Liver (tissue), 9 donors: ENCODE data around the gene RUNX1. TPM values are rescaled to one million over a fixed set of nuclear protein-coding genes. Genes with fewer than 3 reads are reported as not detected.

Experiments used
- DNase-seq: peaks from one replicate; pipeline ENCODE4 v3.0.0-alpha.2; 2017; ENCODE audit warnings: low spot score
- H3K27ac ChIP-seq, 2 donors: one replicate each; pipeline ENCODE4 v1.7.0; 2013; ENCODE audit warnings: inconsistent platforms in 2 of 2, low read length in 2 of 2, control low read depth in 1 of 2, low read depth in 1 of 2, mild to moderate bottlenecking in 1 of 2
- H3K27me3 ChIP-seq, 4 donors: one replicate each; pipeline versions ENCODE4 v1.6.1 to v1.7.0; 2013; ENCODE audit warnings: low read length in 3 of 4, inconsistent platforms in 1 of 4, mild to moderate bottlenecking in 1 of 4, moderate library complexity in 1 of 4; ENCODE audit not compliant: control insufficient read depth in 4 of 4, insufficient read depth in 4 of 4
- H3K36me3 ChIP-seq, 4 donors: one replicate each; pipeline versions ENCODE4 v1.6.1 to v1.7.0; 2013; ENCODE audit warnings: low read length in 3 of 4, mild to moderate bottlenecking in 3 of 4, low read depth in 1 of 4, moderate library complexity in 1 of 4; ENCODE audit not compliant: control insufficient read depth in 4 of 4, insufficient read depth in 3 of 4
- H3K4me1 ChIP-seq, 4 donors: one replicate each; pipeline versions ENCODE4 v1.6.1 to v1.7.0; 2013; ENCODE audit warnings: low read length in 3 of 4, mild to moderate bottlenecking in 3 of 4, moderate library complexity in 1 of 4; ENCODE audit not compliant: control insufficient read depth in 4 of 4, insufficient read depth in 4 of 4
- H3K4me3 ChIP-seq, 3 donors: one replicate each; pipeline versions ENCODE4 v1.6.1 to v1.7.0; 2013; ENCODE audit warnings: low read length in 3 of 3, control low read depth in 1 of 3, low read depth in 1 of 3, mild to moderate bottlenecking in 1 of 3
- H3K9ac ChIP-seq, 2 donors: one replicate each; pipeline ENCODE4 v1.7.0; 2013; ENCODE audit warnings: low read length in 2 of 2, mild to moderate bottlenecking in 2 of 2, moderate library complexity in 2 of 2, control low read depth in 1 of 2, low read depth in 1 of 2
- H3K9me3 ChIP-seq, 4 donors: one replicate each; pipeline versions ENCODE4 v1.6.1 to v1.7.0; 2013; ENCODE audit warnings: low read length in 3 of 4; ENCODE audit not compliant: control insufficient read depth in 4 of 4
- ATF3 ChIP-seq: IDR thresholded peaks from 2 replicates; pipeline ENCODE4 v1.6.1; 2016; ENCODE audit warnings: antibody characterized with exemption
- FOXA1 ChIP-seq: IDR thresholded peaks from 2 replicates; pipeline ENCODE4 v1.6.1; 2016; ENCODE audit warnings: antibody characterized with exemption
- FOXA2 ChIP-seq: IDR thresholded peaks from 2 replicates; pipeline ENCODE4 v1.6.1; 2016; ENCODE audit warnings: antibody characterized with exemption
- GABPA ChIP-seq, 2 donors: IDR thresholded peaks in 1 of 2; conservative IDR thresholded peaks in 1 of 2; 2 replicates each; pipeline ENCODE4 v1.6.1; 2016; ENCODE audit warnings: antibody characterized with exemption in 2 of 2, mild to moderate bottlenecking in 1 of 2, moderate library complexity in 1 of 2
- HNF4G ChIP-seq: IDR thresholded peaks from 2 replicates; pipeline ENCODE4 v1.6.1; 2016; ENCODE audit warnings: antibody characterized with exemption
- JUND ChIP-seq, 2 donors: IDR thresholded peaks; 2 replicates each; pipeline ENCODE4 v1.6.1; 2016; ENCODE audit warnings: antibody characterized with exemption in 2 of 2
- MAX ChIP-seq: IDR thresholded peaks from 2 replicates; pipeline ENCODE4 v1.6.1; 2016; ENCODE audit warnings: antibody characterized with exemption
- NR2F2 ChIP-seq: IDR thresholded peaks from 2 replicates; pipeline ENCODE4 v1.6.1; 2016; ENCODE audit warnings: antibody characterized with exemption
- RAD21 ChIP-seq, 2 donors: IDR thresholded peaks; 2 replicates each; pipeline ENCODE4 v1.6.1; 2016; ENCODE audit warnings: antibody characterized with exemption in 2 of 2, mild to moderate bottlenecking in 2 of 2
- RXRA ChIP-seq, 2 donors: IDR thresholded peaks; 2 replicates each; pipeline ENCODE4 v1.6.1; 2017 to 2018; ENCODE audit warnings: antibody characterized with exemption in 2 of 2, mild to moderate bottlenecking in 1 of 2
- TAF1 ChIP-seq: conservative IDR thresholded peaks from 2 replicates; pipeline ENCODE4 v1.6.1; 2016; ENCODE audit warnings: antibody characterized with exemption, mild to moderate bottlenecking
- YY1 ChIP-seq: IDR thresholded peaks from 2 replicates; pipeline ENCODE4 v1.6.1; 2016; ENCODE audit warnings: antibody characterized with exemption, mild to moderate bottlenecking
- ZBTB33 ChIP-seq: IDR thresholded peaks from 2 replicates; pipeline ENCODE4 v1.6.1; 2016; ENCODE audit warnings: antibody characterized with exemption
- WGBS: extraction: QIAGEN DNeasy Blood & Tissue Kit; methylation state at CpG from one replicate; pipeline ENCODE4 v1.1.7; 2013; 5-methylcytosine and 5-hydroxymethylcytosine counted together
- polyA plus RNA-seq, 2 donors: library from polyadenylated mRNA; stranded (reverse) in 1 of 2; unstranded in 1 of 2; fragments of 200-250 nt in 1 of 2; fragments of >200 nt in 1 of 2; fragmentation: Nextera tagmentation in 1 of 2; extraction: Ambion mirVana in 1 of 2; gene quantifications; one replicate each; pipeline versions ENCODE4 v1.2.1 to v1.2.3, GENCODE V29; 2013 to 2015
- total RNA-seq, 2 donors: library from RNA; depleted of rRNA; stranded (reverse); fragments of >200 nt; gene quantifications; one replicate each; pipeline ENCODE4 v1.2.3, GENCODE V29; 2014
- donor health status: healthy.
- donor health status: healthy.
- donor health status: healthy.
- donor health status: healthy.
- donor health status: healthy.

The RUNX1 gene
- total and polyA plus RNA-seq, 4 donors: 0.98 to 7.2 (median 3.1) TPM

- Histone ChIP-seq H3K4me3 (no peak overlapping the region), H3K4me1 (no peaks in the 10 kb centered on the region), H3K27me3 (peaks cover 0 to 4% (median 0%) of the 10 kb centered on the region in 4 donors), H3K36me3 (no peaks in the 10 kb centered on the region), H3K27ac (no peak overlapping the region), H3K9ac (no peak overlapping the region), H3K9me3 (no peaks in the 10 kb centered on the region)
- WGBS: 82% methylated on average over 3 of the region's 3 CpGs
- no peak for TF ChIP-seq FOXA1
- TF ChIP-seq ATF3: no peak
- TF ChIP-seq YY1: no peak
- no peak for TF ChIP-seq FOXA2
- DNase-seq: no peak
These were observed 115.3 kb downstream of the RUNX1 start for GRCh38 chr21:34933609-34934335.

DNA sequence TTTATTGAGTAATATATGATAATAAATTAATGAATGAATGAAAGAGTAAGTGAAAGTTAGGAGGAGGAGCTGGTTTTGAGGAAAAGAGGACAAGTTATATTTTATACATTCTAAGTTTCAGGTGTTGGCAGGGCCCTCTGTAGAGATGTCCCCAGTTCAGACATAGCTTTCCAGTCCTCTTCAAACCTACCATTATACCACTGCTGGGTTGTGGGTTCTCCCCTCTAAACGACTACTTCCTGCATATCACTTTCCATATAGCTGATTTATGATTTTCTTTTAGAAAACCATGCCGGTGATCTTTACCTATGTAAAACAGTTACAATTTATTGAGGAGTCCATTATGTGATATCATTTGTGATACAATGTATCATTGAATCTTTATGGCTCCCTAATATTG, 116.9 kb downstream of the RUNX1 start:
- no peaks in the 10 kb centered on the region for H3K4me1 ChIP-seq
- no peak for TF ChIP-seq FOXA2
- no peak for TF ChIP-seq ZBTB33
- no peak for TF ChIP-seq GABPA (IDR thresholded peaks at IDR 0.05 in 1 of 2, conservative IDR thresholded peaks at IDR 0.05 in 1 of 2)
- no peak for TF ChIP-seq MAX
- no peak for TF ChIP-seq JUND (IDR thresholded peaks at IDR 0.05)
- no peak overlapping the region for H3K27ac ChIP-seq
- H3K9me3 ChIP-seq: no peaks in the 10 kb centered on the region
- no peaks in the 10 kb centered on the region for H3K36me3 ChIP-seq
- H3K9ac ChIP-seq: no peak overlapping the region
- DNase-seq: no peak
- no peak overlapping the region for H3K4me3 ChIP-seq
- peaks cover 0 to 4% (median 0%) of the 10 kb centered on the region in 4 donors for H3K27me3 ChIP-seq
- 85% methylated on average over 2 of the region's 2 CpGs for WGBS

DNA sequence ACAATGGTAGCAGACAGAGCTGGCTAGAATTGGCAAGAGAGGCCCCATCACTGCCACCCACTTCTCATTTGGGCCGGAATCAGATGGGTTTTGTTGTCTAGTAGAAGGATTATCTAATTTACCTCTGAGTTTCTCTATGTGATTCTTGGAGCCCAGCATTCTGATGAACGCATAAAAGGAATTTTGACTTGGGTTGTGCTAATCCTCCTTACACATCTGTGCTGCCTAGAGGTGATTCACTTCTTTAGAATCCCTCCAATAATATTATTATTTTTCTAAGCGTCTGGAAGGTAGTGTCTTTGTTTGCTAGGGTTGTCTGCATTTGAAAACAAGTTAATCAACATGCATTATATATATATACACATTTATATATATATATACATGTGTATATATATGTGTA, 118.1 kb downstream of the RUNX1 start:
- peaks cover 0 to 4% (median 0%) of the 10 kb centered on the region in 4 donors for H3K27me3 ChIP-seq
- H3K4me1 ChIP-seq: no peaks in the 10 kb centered on the region
- no peak for TF ChIP-seq RXRA (IDR thresholded peaks at IDR 0.05)
- TF ChIP-seq ZBTB33: no peak
- TF ChIP-seq GABPA (IDR thresholded peaks at IDR 0.05 in 1 of 2, conservative IDR thresholded peaks at IDR 0.05 in 1 of 2): no peak
- TF ChIP-seq TAF1: no peak
- no peak for TF ChIP-seq FOXA1
- TF ChIP-seq YY1: no peak
- TF ChIP-seq RAD21 (IDR thresholded peaks at IDR 0.05): no peak
- TF ChIP-seq HNF4G: no peak
- no peak for TF ChIP-seq NR2F2
- no peak for TF ChIP-seq ATF3
- no peak for TF ChIP-seq FOXA2
- no peaks in the 10 kb centered on the region for H3K9me3 ChIP-seq
- DNase-seq: no peak
- no peaks in the 10 kb centered on the region for H3K36me3 ChIP-seq
- WGBS: 60% methylated on average over 3 of the region's 3 CpGs
- H3K4me3 ChIP-seq: no peak overlapping the region
- H3K9ac ChIP-seq: no peak overlapping the region
- H3K27ac ChIP-seq: no peak overlapping the region
